Endothelial cell of umbilical vein (primary cell): ENCODE data around the gene PAIP2B. TPM values are rescaled to one million over a fixed set of nuclear protein-coding genes. Genes with fewer than 3 reads are reported as not detected.

Experiments
- BruUV-seq: library from RNA; stranded (reverse); fragments of 400-500 nt; replicated peaks from 2 replicates; lab custom pipeline; 2021; lab: Mats Ljungman, UMichigan
- CTCF ChIA-PET: fragments of 300-600, 350-600 bp; sonication (Branson Sonifier 250); formaldehyde crosslinking; loops from one replicate; lab custom pipeline; 2021; ENCODE audit warnings: antibody characterized with exemption, inconsistent platforms; lab: Charles Lee
- POLR2A ChIA-PET: fragments of 300-600, 350-600 bp; sonication (Branson Sonifier 250); formaldehyde crosslinking; loops from one replicate; lab custom pipeline; 2021; ENCODE audit warnings: antibody characterized with exemption, inconsistent platforms; lab: Charles Lee
- DNase-seq: peaks from one replicate; pipeline ENCODE4 v3.0.0-alpha.2; 2011; ENCODE audit warnings: low read depth, low spot score
- FAIRE-seq: peaks from 2 replicates; lab custom pipeline; 2011; peaks lifted over from hg19 to GRCh38; lab: Jason Lieb, UNC
- H2AFZ ChIP-seq: 2 replicates; pipeline ENCODE4 v1.6.0; 2012; ENCODE audit warnings: low read depth, low read length, control low read depth, inconsistent platforms
- H3K27ac ChIP-seq: 2 replicates; pipeline ENCODE4 v1.5.1; 2011; ENCODE audit warnings: low read depth, mild to moderate bottlenecking, control low read depth, low read length, moderate library complexity; ENCODE audit not compliant: insufficient read depth
- H3K27me3 ChIP-seq, 2 experiments: 2 replicates each; pipeline versions ENCODE4 v1.6.0 to v1.6.1; 2011; ENCODE audit warnings: low read length in 2 of 2, mixed read lengths in 1 of 2; ENCODE audit not compliant: control insufficient read depth in 2 of 2, insufficient read depth in 2 of 2
- H3K36me3 ChIP-seq, 2 experiments: 2 replicates in 1 of 2; 3 replicates in 1 of 2; pipeline ENCODE4 v1.5.1; 2011; ENCODE audit warnings: low read length in 2 of 2, mild to moderate bottlenecking in 1 of 2, moderate library complexity in 1 of 2; ENCODE audit not compliant: control insufficient read depth in 2 of 2, insufficient read depth in 2 of 2; ENCODE audit errors: extremely low read depth in 1 of 2
- H3K4me1 ChIP-seq: 3 replicates; pipeline ENCODE4 v1.5.1; 2011; ENCODE audit warnings: mild to moderate bottlenecking, low read length; ENCODE audit not compliant: control insufficient read depth, insufficient read depth; ENCODE audit errors: extremely low read depth
- H3K4me2 ChIP-seq: 2 replicates; pipeline ENCODE4 v1.6.1; 2011; ENCODE audit warnings: low read length, control low read depth, mixed read lengths; ENCODE audit not compliant: insufficient read depth
- H3K4me3 ChIP-seq, 3 experiments: fragments of 200-600 bp in 1 of 3; sonication (generic), shearing (Covaris generic) in 1 of 3; replicated peaks in 1 of 3; 2 replicates each; pipeline ENCODE4 v1.5.1; 2011 to 2016; ENCODE audit warnings: control low read depth in 3 of 3, low read length in 3 of 3, mild to moderate bottlenecking in 2 of 3, inconsistent platforms in 1 of 3, low read depth in 1 of 3, moderate library complexity in 1 of 3; ENCODE audit not compliant: insufficient read depth in 1 of 3
- H3K79me2 ChIP-seq: 2 replicates; pipeline ENCODE4 v1.6.0; 2012; ENCODE audit warnings: low read length, inconsistent platforms; ENCODE audit not compliant: control insufficient read depth, insufficient read depth
- H3K9ac ChIP-seq: replicated peaks from 2 replicates; pipeline ENCODE3; 2011; ENCODE audit warnings: low read length, control low read depth; ENCODE audit not compliant: insufficient read depth; ENCODE audit errors: extremely low read depth
- H3K9me1 ChIP-seq: replicated peaks from 3 replicates; pipeline ENCODE4 v1.6.0; 2011; ENCODE audit warnings: mild to moderate bottlenecking, low read length; ENCODE audit not compliant: control insufficient read depth, insufficient read depth; ENCODE audit errors: extremely low read depth
- H3K9me3 ChIP-seq: replicated peaks from 2 replicates; pipeline ENCODE4 v1.5.1; 2012; ENCODE audit warnings: low read length, inconsistent platforms; ENCODE audit not compliant: control insufficient read depth, insufficient read depth
- H4K20me1 ChIP-seq: replicated peaks from 2 replicates; pipeline ENCODE3; 2011; ENCODE audit warnings: mild to moderate bottlenecking, low read length; ENCODE audit not compliant: control insufficient read depth, insufficient read depth; ENCODE audit errors: extremely low read depth
- CTCF ChIP-seq, 2 donors: IDR thresholded peaks; 1 replicate in 1 of 2; 2 replicates in 1 of 2; pipeline ENCODE4 v1.5.1; 2011; ENCODE audit warnings: low read length in 2 of 2, mild to moderate bottlenecking in 2 of 2, moderate library complexity in 2 of 2, control low read depth in 1 of 2, inconsistent platforms in 1 of 2, low read depth in 1 of 2; ENCODE audit not compliant: insufficient read depth in 1 of 2; ENCODE audit errors: extremely low read depth in 1 of 2
- FOS ChIP-seq: IDR thresholded peaks from 2 replicates; pipeline ENCODE4 v1.6.1; 2011; ENCODE audit warnings: mild to moderate bottlenecking, low read length, moderate library complexity, borderline replicate concordance; ENCODE audit not compliant: insufficient read depth
- GATA2 ChIP-seq: IDR thresholded peaks from 2 replicates; pipeline ENCODE4 v1.7.0; 2011; ENCODE audit warnings: low read depth, mild to moderate bottlenecking, moderate library complexity, mixed read lengths, low read length; ENCODE audit not compliant: insufficient read length, insufficient read depth
- JUN ChIP-seq: IDR thresholded peaks from 2 replicates; pipeline ENCODE4 v1.6.1; 2011; ENCODE audit warnings: borderline replicate concordance, low read depth; ENCODE audit not compliant: insufficient read length, insufficient read depth
- MYC ChIP-seq: IDR thresholded peaks from one replicate; pipeline ENCODE4 v1.6.1; 2011; ENCODE audit warnings: mild to moderate bottlenecking, low read depth, low read length
- POLR2A ChIP-seq: IDR thresholded peaks from 2 replicates; pipeline ENCODE4 v1.6.1; 2012; ENCODE audit warnings: low read depth, mild to moderate bottlenecking, control low read depth, low read length
- POLR2AphosphoS5 ChIP-seq: IDR thresholded peaks from 2 replicates; pipeline ENCODE4 v1.6.1; 2012; ENCODE audit warnings: low read depth, mild to moderate bottlenecking, control low read depth, low read length, moderate library complexity; ENCODE audit not compliant: insufficient read depth
- dilution Hi-C: fragments of 300-500 bp; cut with MboI; formaldehyde crosslinking; loops from one replicate; pipeline ENCODE4 v1.15.0; 2019; ENCODE audit warnings: low sequenced_read_pairs; ENCODE audit not compliant: extremely low pct_ligation_motif_present
- intact Hi-C: fragments of 100-400 bp; cut with micrococcal nuclease; formaldehyde crosslinking; loops from one replicate; pipeline ENCODE4 v1.10.0; 2022
- polyA plus RNA-seq, 4 experiments: library from polyadenylated mRNA; depleted of rRNA in 3 of 4; stranded (reverse) in 3 of 4; unstranded in 1 of 4; fragments of >200 nt; gene quantifications; 2 replicates each; pipeline versions ENCODE4 v1.2.1 to v1.2.3, GENCODE V29; 2011 to 2012; ENCODE audit warnings: missing spikeins in 1 of 4
- total RNA-seq: library from RNA; stranded (reverse); gene quantifications from 2 replicates; pipeline ENCODE4 v1.2.3, GENCODE V29; 2021

PAIP2B gene
- total and polyA plus RNA-seq, 2 donors (not counting 3 experiments of a cell fraction or from before 2014, with no cell fraction given) = 0.21 to 0.62 TPM

- H3K27me3 ChIP-seq = peaks cover 3 to 11% of the 10 kb centered on the region in 2 experiments
- no peaks in the 10 kb centered on the region for H3K79me2 ChIP-seq
- no peak overlapping the region for H3K9ac ChIP-seq
- intact Hi-C loops = no loop called here
- FAIRE-seq (no peak), DNase-seq (no peak)
- no peak overlapping the region for H3K4me2 ChIP-seq
- H2AFZ ChIP-seq = no peak overlapping the region
- TF ChIP-seq MYC = no peak
- TF ChIP-seq FOS = no peak
- TF ChIP-seq JUN = no peak
- ChIA-PET CTCF (interaction anchor here (1.6 kb wide), 1 partner anchor 30 kb away, joined by 3 read pairs; no protein-coding TSS in a partner anchor), POLR2A (no interaction called here)
- dilution Hi-C loops = no loop called here
- H3K4me1 ChIP-seq = no peaks in the 10 kb centered on the region
- H3K27ac ChIP-seq = no peak overlapping the region
- H3K36me3 ChIP-seq = no peaks in the 10 kb centered on the region
- H3K9me3 ChIP-seq = no peaks in the 10 kb centered on the region
- H3K4me3 ChIP-seq = no peak overlapping the region
- no peaks in the 10 kb centered on the region for H4K20me1 ChIP-seq
- no peaks in the 10 kb centered on the region for H3K9me1 ChIP-seq
- no TSS peak for BruUV-seq
These were observed 42.7 kb upstream of the PAIP2B start for GRCh38 chr2:71269511-71270090.

- Histone ChIP-seq H4K20me1 (no peaks in the 10 kb centered on the region), H3K9ac (no peak overlapping the region), H3K9me1 (no peaks in the 10 kb centered on the region), H3K4me3 (no peak overlapping the region), H3K9me3 (no peaks in the 10 kb centered on the region), H3K27me3 (peaks cover 11 to 14% of the 10 kb centered on the region in 2 experiments), H3K4me1 (no peaks in the 10 kb centered on the region), H3K27ac (no peak overlapping the region), H3K79me2 (no peaks in the 10 kb centered on the region), H3K36me3 (no peaks in the 10 kb centered on the region), H2AFZ (no peak overlapping the region), H3K4me2 (no peak overlapping the region)
- BruUV-seq = no TSS peak
- DNase-seq (no peak), FAIRE-seq (no peak)
- ChIA-PET CTCF (interaction anchor here (1.8 kb wide), 1 partner anchor 13 kb away, joined by 6 read pairs; no protein-coding TSS in a partner anchor), POLR2A (no interaction called here)
- dilution Hi-C loops (no loop called here), intact Hi-C loops (no loop called here)
- TF ChIP-seq POLR2A = no peak
- no peak for TF ChIP-seq POLR2AphosphoS5
- no peak for TF ChIP-seq CTCF (IDR thresholded peaks at IDR 0.05; ENCODE audit: extremely low read depth in 1 of 2, insufficient read depth in 1 of 2, low read depth in 1 of 2, low read length in 2 of 2)
- no peak for TF ChIP-seq GATA2
These were observed 36.5 kb upstream of the PAIP2B start for GRCh38 chr2:71263386-71263785.
